Measurements from ENCODE around the gene FSTL4. TPM values are rescaled to one million over a fixed set of nuclear protein-coding genes. Genes with fewer than 3 reads are reported as not detected.
"Not testable (repeated sequence)": the region's sequence is repeated elsewhere in the genome, so short reads cannot be mapped to it uniquely, and the experiment has no call there.

Gene FSTL4
- total RNA-seq, 1 donor from 2014 or later = not detected

DNA sequence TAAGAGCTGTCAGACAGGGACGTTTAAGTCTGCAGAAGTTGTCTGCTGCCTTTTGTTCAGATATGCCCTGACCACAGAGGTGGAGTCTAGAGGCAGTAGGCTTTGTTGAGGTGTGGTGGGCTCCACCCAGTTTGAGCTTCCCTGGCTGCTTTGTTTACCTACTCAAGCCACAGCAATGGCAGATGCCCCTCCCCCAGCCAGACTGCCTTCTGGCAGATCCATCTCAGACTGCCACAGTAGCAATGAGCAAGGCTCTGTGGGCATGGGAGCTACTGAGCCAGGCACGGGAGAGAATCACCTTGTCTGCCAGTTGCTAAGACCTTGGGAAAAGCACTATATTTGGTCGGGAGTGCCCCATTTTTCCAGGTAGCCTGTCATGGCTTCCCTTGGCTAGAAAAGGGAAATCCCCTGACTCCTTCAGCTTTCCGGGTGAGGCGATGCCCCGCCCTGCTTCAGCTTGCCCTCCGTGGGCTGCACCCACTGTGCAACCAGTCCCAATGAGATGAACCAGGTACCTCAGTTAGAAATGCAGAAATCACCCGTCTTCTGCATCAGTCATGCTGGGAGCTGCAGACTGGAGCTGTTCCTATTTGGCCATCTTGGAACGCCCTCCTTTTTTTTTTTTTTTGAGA is 441.5 kb downstream of the FSTL4 start:
- DNase-seq; ATAC-seq; intact Hi-C loops (cut with micrococcal nuclease): not testable (repeated sequence)

DNA sequence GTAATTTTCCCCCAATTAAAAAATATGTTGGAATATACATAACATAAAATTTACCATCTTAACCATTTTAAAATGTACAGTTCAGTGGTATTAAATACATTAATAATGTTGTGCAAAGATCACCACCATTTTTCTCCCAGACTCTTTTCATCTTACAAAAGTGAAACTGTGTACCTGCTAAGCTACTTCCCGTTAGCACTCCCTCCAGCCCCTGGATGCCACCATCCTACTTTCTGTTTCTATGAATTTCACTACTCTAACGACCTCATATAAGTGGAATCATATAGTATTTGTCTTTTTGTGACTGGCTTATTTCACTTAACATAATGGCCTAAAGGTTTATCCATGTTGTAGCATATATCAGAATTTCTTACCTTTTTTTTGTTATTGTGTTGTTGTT is 447.6 kb downstream of the FSTL4 start:
- intact Hi-C loops (cut with micrococcal nuclease) = no loop called here
- DNase-seq (no peak), ATAC-seq (no peak)

DNA sequence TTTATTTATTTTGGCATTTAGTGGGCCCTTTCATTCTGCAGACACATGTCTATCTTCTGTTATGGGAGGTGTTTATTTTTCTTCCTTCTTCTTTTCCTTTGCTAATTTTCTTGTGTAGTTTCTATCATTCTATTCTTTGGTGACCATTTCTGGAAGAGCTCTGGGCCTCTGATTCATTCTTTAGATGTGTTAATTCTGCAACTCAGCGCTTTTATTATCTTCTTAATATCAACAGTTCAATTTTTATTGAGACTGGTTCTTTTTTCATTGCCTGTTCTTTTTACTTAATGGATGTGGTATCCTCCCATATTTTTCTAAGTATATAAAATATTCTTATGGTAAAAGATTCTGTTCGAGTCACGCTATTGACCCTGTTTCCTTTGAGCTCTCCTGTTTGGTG is 448.5 kb downstream of the FSTL4 start:
- no peak for ATAC-seq
- DNase-seq = no peak
- intact Hi-C loops (cut with micrococcal nuclease) = no loop called here

GRCh38 chr5:133159543-133159942 is 452.8 kb downstream of the FSTL4 start:
- ATAC-seq (no peak), DNase-seq (no peak)
- intact Hi-C loops (cut with micrococcal nuclease) = no loop called here

- ATAC-seq (no peak), DNase-seq (no peak)
- intact Hi-C loops (cut with micrococcal nuclease) = no loop called here
Observed at GRCh38 chr5:133155326-133155969, 456.9 kb downstream of the FSTL4 start.

- ATAC-seq = no peak
- intact Hi-C loops (cut with micrococcal nuclease) = no loop called here
- DNase-seq = no peak
Observed at GRCh38 chr5:133154274-133155075, 457.9 kb downstream of the FSTL4 start.

GRCh38 chr5:133150909-133151544 is 461.3 kb downstream of the FSTL4 start:
- intact Hi-C loops (cut with micrococcal nuclease) = no loop called here
- ATAC-seq (no peak), DNase-seq (no peak)

- ATAC-seq (no peak), DNase-seq (no peak)
- intact Hi-C loops (cut with micrococcal nuclease) = no loop called here
Observed at GRCh38 chr5:133149345-133149744, 463.0 kb downstream of the FSTL4 start.

GRCh38 chr5:133147815-133148567 is 464.4 kb downstream of the FSTL4 start:
- no peak for ATAC-seq
- intact Hi-C loops (cut with micrococcal nuclease) = no loop called here

GRCh38 chr5:133147411-133147810 is 464.9 kb downstream of the FSTL4 start:
- no peak for DNase-seq
- intact Hi-C loops (cut with micrococcal nuclease) = no loop called here

More at GRCh38 chr5:133147815-133148567, 464.4 kb downstream of the FSTL4 start:
- no peak for DNase-seq

More at GRCh38 chr5:133147411-133147810, 464.9 kb downstream of the FSTL4 start:
- no peak for ATAC-seq

Small RNA genes within 50 kb of the gene (microRNA-seq; reads per million reads assigned to microRNA genes)
- not detected for gene MIR1289-2 (ENCODE audit: borderline number of aligned reads)

Measured in left ventricle myocardium superior (tissue), 1 donor.